Loucy (cell line): ENCODE results near the gene SMPD4.
"Not testable (repeated sequence)": the region's sequence is repeated elsewhere in the genome, so short reads cannot be mapped to it uniquely, and the experiment has no call there.

ENCODE experiments used
- H2AFZ ChIP-seq: fragments of 200-600 bp; sonication (generic); 2 replicates; pipeline ENCODE4 v1.6.0; 2016; ENCODE audit warnings: antibody characterized with exemption, mild to moderate bottlenecking, low read length, moderate library complexity
- H3F3A ChIP-seq: fragments of 200-600 bp; 2 replicates; pipeline ENCODE4 v1.6.0; 2016; ENCODE audit warnings: antibody characterized with exemption, low read depth, mild to moderate bottlenecking
- H3K27me3 ChIP-seq: fragments of 200-600 bp; sonication (generic); 2 replicates; pipeline ENCODE4 v1.6.1; 2014; ENCODE audit warnings: low read length, mild to moderate bottlenecking; ENCODE audit not compliant: insufficient read depth, poor library complexity, severe bottlenecking
- H3K36me3 ChIP-seq: fragments of 200-600 bp; sonication (generic); 2 replicates; pipeline ENCODE4 v1.6.1; 2016; ENCODE audit warnings: low read length; ENCODE audit not compliant: insufficient read depth
- H3K4me1 ChIP-seq: fragments of 200-600 bp; sonication (generic); 2 replicates; pipeline ENCODE4 v1.5.1; 2014; ENCODE audit warnings: low read length, mild to moderate bottlenecking; ENCODE audit not compliant: insufficient read depth, poor library complexity, severe bottlenecking
- H3K4me2 ChIP-seq: fragments of 200-600 bp; sonication (generic); 2 replicates; pipeline ENCODE4 v1.6.0; 2014; ENCODE audit warnings: antibody characterized with exemption, low read length, low read depth, mild to moderate bottlenecking; ENCODE audit not compliant: poor library complexity, severe bottlenecking
- H3K4me3 ChIP-seq: fragments of 200-600 bp; sonication (generic); 2 replicates; pipeline ENCODE4 v1.5.1; 2014; ENCODE audit warnings: low read length, mild to moderate bottlenecking, mixed read lengths; ENCODE audit not compliant: poor library complexity, severe bottlenecking
- H3K79me2 ChIP-seq: fragments of 200-600 bp; sonication (generic); 2 replicates; pipeline ENCODE4 v1.6.1; 2014; ENCODE audit warnings: low read length; ENCODE audit not compliant: insufficient read depth
- H3K9ac ChIP-seq: fragments of 200-600 bp; sonication (generic); 2 replicates; pipeline ENCODE4 v1.6.0; 2014; ENCODE audit warnings: mild to moderate bottlenecking, low read depth, low read length, moderate library complexity; ENCODE audit not compliant: poor library complexity, severe bottlenecking
- H3K9me2 ChIP-seq: fragments of 200-600 bp; sonication (generic); replicated peaks from 2 replicates; pipeline ENCODE4 v1.6.1; 2016; ENCODE audit warnings: low read depth, low read length, mixed read lengths
- H3K9me3 ChIP-seq: fragments of 200-600 bp; sonication (generic); 2 replicates; pipeline ENCODE4 v1.6.1; 2014; ENCODE audit warnings: mild to moderate bottlenecking, antibody characterized with exemption, low read length, low read depth; ENCODE audit not compliant: insufficient read depth
- H4K20me1 ChIP-seq: fragments of 200-600 bp; sonication (generic); 2 replicates; pipeline ENCODE4 v1.6.0; 2014; ENCODE audit warnings: antibody characterized with exemption, low read length, mild to moderate bottlenecking; ENCODE audit not compliant: insufficient read depth, poor library complexity, severe bottlenecking
- CTCF ChIP-seq: fragments of 200-600 bp; sonication (generic); conservative IDR thresholded peaks from 2 replicates; pipeline ENCODE4 v1.5.1; 2014; ENCODE audit warnings: mild to moderate bottlenecking, antibody characterized with exemption, low read length
- EZH2phosphoT487 ChIP-seq: fragments of 200-600 bp; IDR thresholded peaks from 2 replicates; pipeline ENCODE4 v1.6.1; 2018; ENCODE audit warnings: antibody characterized with exemption, mild to moderate bottlenecking, moderate library complexity, borderline replicate concordance

The SMPD4 gene

DNA sequence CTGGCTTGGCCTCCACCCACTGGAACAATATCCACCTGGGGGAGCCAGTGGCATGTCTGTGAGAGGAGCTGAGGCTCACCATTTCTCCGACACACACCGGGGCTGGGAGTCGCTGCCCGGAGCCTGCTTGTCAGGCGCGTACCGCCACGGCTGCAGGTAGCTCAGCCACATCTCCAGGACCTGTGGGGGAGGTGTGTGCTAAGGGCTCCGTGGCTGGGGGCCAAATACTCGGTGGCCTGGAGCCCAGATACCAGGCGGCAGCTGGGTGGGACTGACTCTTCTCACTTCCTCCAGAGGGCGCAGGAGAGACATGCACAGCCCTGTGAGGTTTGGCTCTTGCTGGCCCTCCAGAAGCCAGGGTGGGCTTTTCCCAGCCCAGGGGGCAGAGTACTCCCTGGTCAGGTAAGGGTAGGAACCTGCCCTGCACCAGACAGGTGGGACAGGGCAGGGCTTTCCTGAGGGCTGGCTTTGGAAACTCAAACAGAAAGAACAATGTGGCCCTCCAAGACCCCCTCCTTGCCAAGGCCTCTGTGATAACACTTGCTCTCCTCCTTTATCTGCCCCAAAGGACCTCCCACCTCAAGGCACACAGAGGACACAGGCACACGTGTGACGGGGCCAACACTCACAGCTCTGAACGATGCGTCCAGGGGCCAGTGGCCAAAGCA, 25.3 kb downstream of the SMPD4 start:
- H3K4me2 ChIP-seq, H3K9ac ChIP-seq, H3K4me1 ChIP-seq, H3F3A ChIP-seq, H3K27me3 ChIP-seq, H3K4me3 ChIP-seq, H3K79me2 ChIP-seq, H2AFZ ChIP-seq, H4K20me1 ChIP-seq, H3K9me2 ChIP-seq, H3K9me3 ChIP-seq: not testable (repeated sequence)
- peaks cover 40% of the 10 kb centered on the region; the same call in 1 of the 2 replicates for H3K36me3 ChIP-seq
- peak; percentile 49 for TF ChIP-seq CTCF

GRCh38 chr2:130154773-130155765, 26.3 kb downstream of the SMPD4 start:
- no peak for TF ChIP-seq CTCF
- no peak for TF ChIP-seq EZH2phosphoT487
- Histone ChIP-seq H4K20me1 (no peaks in the 10 kb centered on the region), H3K9ac (no peak overlapping the region), H3K4me2 (no peak overlapping the region), H3K4me1 (no peaks in the 10 kb centered on the region), H3K9me3 (no peaks in the 10 kb centered on the region), H3K27me3 (no peaks in the 10 kb centered on the region), H2AFZ (no peak overlapping the region), H3K36me3 (peaks cover 40% of the 10 kb centered on the region; the same call in 1 of the 2 replicates), H3K4me3 (no peak overlapping the region), H3K9me2 (no peaks in the 10 kb centered on the region), H3K79me2 (no peaks in the 10 kb centered on the region), H3F3A (no peaks in the 10 kb centered on the region)

GRCh38 chr2:130154423-130154770, 27.0 kb downstream of the SMPD4 start:
- not testable (repeated sequence) for H3K4me1 ChIP-seq, H3K79me2 ChIP-seq, H4K20me1 ChIP-seq, H3K9me3 ChIP-seq, H3K4me2 ChIP-seq, H2AFZ ChIP-seq, H3K9ac ChIP-seq, H3K27me3 ChIP-seq, H3F3A ChIP-seq, H3K9me2 ChIP-seq, H3K4me3 ChIP-seq
- H3K36me3 ChIP-seq = peaks cover 35% of the 10 kb centered on the region; the same call in 1 of the 2 replicates

DNA sequence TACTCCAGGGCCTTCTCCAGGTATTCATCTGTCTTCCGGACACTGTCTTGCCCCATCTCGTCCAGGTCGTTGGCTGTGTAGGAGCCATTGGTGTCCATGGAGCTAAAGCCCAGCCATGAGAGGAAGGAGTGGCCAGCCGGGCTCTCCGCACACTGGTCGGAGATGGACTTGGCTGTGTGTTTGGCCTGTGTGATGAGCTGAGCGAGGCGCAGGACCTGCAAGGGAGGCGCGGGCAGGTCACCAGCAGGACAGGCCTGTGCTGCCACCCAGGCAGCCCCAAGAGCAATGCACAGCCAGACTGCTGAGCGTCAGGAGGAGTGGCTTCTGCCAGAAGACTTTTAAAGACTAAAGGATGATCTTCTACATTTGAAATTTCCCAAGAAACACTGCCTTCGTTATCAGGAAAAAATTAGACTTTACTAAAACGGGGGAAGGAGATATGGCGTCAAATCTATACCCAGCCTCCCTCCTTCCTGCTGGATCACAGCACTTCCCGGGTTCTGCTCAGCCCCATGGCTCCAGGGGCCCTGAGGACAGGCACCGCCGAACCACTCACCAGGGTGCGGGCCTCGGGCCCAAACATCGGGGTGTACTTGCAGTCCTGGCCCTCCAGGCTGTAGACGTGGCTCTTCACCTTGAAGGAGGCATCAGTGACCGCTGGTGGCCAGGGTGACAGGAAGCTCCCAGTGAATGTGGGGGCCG, 27.5 kb downstream of the SMPD4 start:
- H3K79me2 ChIP-seq, H3K9ac ChIP-seq, H3K9me3 ChIP-seq, H3K4me3 ChIP-seq, H3K4me1 ChIP-seq, H3K9me2 ChIP-seq, H3K27me3 ChIP-seq, H3F3A ChIP-seq, H2AFZ ChIP-seq, H4K20me1 ChIP-seq, H3K4me2 ChIP-seq: not testable (repeated sequence)
- peaks cover 30% of the 10 kb centered on the region; the same call in 1 of the 2 replicates for H3K36me3 ChIP-seq
